T-cell (primary cell): ENCODE results near the gene ATF2. TPM values are rescaled to one million over a fixed set of nuclear protein-coding genes. Genes with fewer than 3 reads are reported as not detected.

Source experiments
- ATAC-seq, 4 experiments: fragments of 200-7000 bp in 3 of 4; fragments of 150-1000 bp in 1 of 4; cut with Tn5 transposase; replicated peaks in 1 of 4; 1 replicate in 3 of 4; 2 replicates in 1 of 4; pipeline ENCODE4 v1.10.0; 2021; ENCODE audit warnings: moderate library complexity in 3 of 4, mild to moderate bottlenecking in 2 of 4, moderate number of reproducible peaks in 1 of 4
- CTCF ChIA-PET, 2 donors: fragments of 300-600 bp; sonication (Branson Sonifier 250); formaldehyde crosslinking; loops; one replicate each; lab custom pipeline; 2022; ENCODE audit warnings: antibody characterized with exemption in 2 of 2; lab: Charles Lee
- POLR2A ChIA-PET, 2 donors: fragments of 300-600 bp; sonication (Branson Sonifier 250); formaldehyde crosslinking; loops; one replicate each; lab custom pipeline; 2022; ENCODE audit warnings: antibody characterized with exemption in 2 of 2; lab: Charles Lee
- DNase-seq, 35 experiments: peaks; one replicate each; pipeline versions ENCODE4 v3.0.0 to v3.0.0-alpha.2; 2013 to 2023
- H3K27ac ChIP-seq: one replicate; pipeline ENCODE4 v1.5.1; 2013; ENCODE audit warnings: low read length
- H3K27me3 ChIP-seq, 2 experiments: replicated peaks in 1 of 2; 1 replicate in 1 of 2; 2 replicates in 1 of 2; pipeline versions ENCODE4 v1.6.1 to v1.7.0; 2013; ENCODE audit warnings: low read length in 1 of 2, mixed read lengths in 1 of 2; ENCODE audit not compliant: control insufficient read depth in 2 of 2, insufficient read depth in 2 of 2; ENCODE audit errors: extremely low read depth in 1 of 2
- H3K36me3 ChIP-seq, 2 donors: 1 replicate in 1 of 2; 2 replicates in 1 of 2; pipeline versions ENCODE4 v1.6.1 to v1.7.0; 2013; ENCODE audit warnings: low read length in 1 of 2; ENCODE audit not compliant: control insufficient read depth in 2 of 2, insufficient read depth in 1 of 2; ENCODE audit errors: extremely low read depth in 1 of 2
- H3K4me1 ChIP-seq, 2 experiments: 1 replicate in 1 of 2; 2 replicates in 1 of 2; pipeline versions ENCODE4 v1.6.1 to v1.7.0; 2013; ENCODE audit warnings: low read length in 2 of 2, mixed read lengths in 1 of 2; ENCODE audit not compliant: insufficient read depth in 2 of 2, control insufficient read depth in 1 of 2; ENCODE audit errors: extremely low read depth in 1 of 2
- H3K4me3 ChIP-seq, 2 donors: 1 replicate in 1 of 2; 2 replicates in 1 of 2; pipeline versions ENCODE4 v1.5.1 to v1.7.0; 2013; ENCODE audit warnings: mild to moderate bottlenecking in 2 of 2, low read length in 1 of 2, moderate library complexity in 1 of 2; ENCODE audit not compliant: control insufficient read depth in 1 of 2; ENCODE audit errors: extremely low read depth in 1 of 2
- H3K9me3 ChIP-seq: 2 replicates; pipeline ENCODE4 v1.7.0; 2013
- H3K27ac Mint-ChIP-seq, 2 donors: one replicate each; pipeline ENCODE4 v1.8.0; 2020 to 2021; ENCODE audit warnings: mild to moderate bottlenecking in 2 of 2, mixed read lengths in 2 of 2
- H3K27me3 Mint-ChIP-seq, 2 donors: one replicate each; pipeline ENCODE4 v1.8.0; 2021 to 2022; ENCODE audit warnings: mixed read lengths in 2 of 2
- H3K36me3 Mint-ChIP-seq: one replicate; pipeline ENCODE4 v1.8.0; 2021; ENCODE audit warnings: mixed read lengths
- H3K4me1 Mint-ChIP-seq, 3 donors: one replicate each; pipeline ENCODE4 v1.8.0; 2020 to 2022; ENCODE audit warnings: mixed read lengths in 3 of 3, mild to moderate bottlenecking in 1 of 3
- H3K4me3 Mint-ChIP-seq, 3 donors: one replicate each; pipeline ENCODE4 v1.8.0; 2020 to 2022; ENCODE audit warnings: mild to moderate bottlenecking in 3 of 3, mixed read lengths in 3 of 3, moderate library complexity in 3 of 3
- H3K9me3 Mint-ChIP-seq, 3 donors: one replicate each; pipeline ENCODE4 v1.8.0; 2020 to 2022; ENCODE audit warnings: mixed read lengths in 3 of 3
- WGBS: methylation state at CpG from one replicate; pipeline ENCODE4 v1.1.5; 2013; ENCODE audit warnings: missing lambda C conversion rate; ENCODE audit not compliant: insufficient coverage; 5-methylcytosine and 5-hydroxymethylcytosine counted together
- total RNA-seq, 35 experiments: library from RNA in 6 of 35; stranded (reverse) in 6 of 35; fragments of 120-200 nt in 1 of 35; gene quantifications; one replicate each; pipeline versions ENCODE4 v1.2.1 to v1.2.4 and lab custom pipeline; 2013 to 2026

Gene ATF2
- total RNA-seq, 5 donors from 2014 or later (not counting 1 experiment from before 2014, with no cell fraction given) = 49.1 to 57.0 (median 52.9) TPM

DNA sequence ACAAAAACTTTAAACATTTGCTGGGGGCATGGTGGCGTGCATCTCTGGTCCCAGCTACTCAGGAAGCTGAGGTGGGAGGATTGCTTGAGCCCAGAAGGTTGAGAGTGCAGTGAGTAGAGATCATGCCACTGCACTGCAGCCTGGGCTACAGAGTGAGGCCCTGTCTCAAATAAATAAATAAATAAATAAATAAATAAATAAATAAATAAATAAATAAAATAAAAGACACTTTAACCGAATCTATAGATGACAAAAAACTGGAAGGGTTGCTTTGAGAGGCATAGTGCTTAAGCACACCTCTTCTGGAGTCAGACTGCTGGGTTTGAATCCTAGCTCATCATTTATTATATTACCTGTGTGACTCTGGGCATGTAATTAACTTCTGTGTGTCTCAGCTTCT lies 141.6 kb downstream of the ATF2 start:
- no peaks in the 10 kb centered on the region for H3K27me3 Mint-ChIP-seq
- Histone ChIP-seq H3K4me1 (no peaks in the 10 kb centered on the region), H3K27me3 (no peaks in the 10 kb centered on the region), H3K27ac (no peak overlapping the region), H3K9me3 (no peaks in the 10 kb centered on the region), H3K4me3 (no peak overlapping the region), H3K36me3 (no peaks in the 10 kb centered on the region)
- no peaks in the 10 kb centered on the region for H3K4me1 Mint-ChIP-seq
- no peak overlapping the region for H3K27ac Mint-ChIP-seq
- ATAC-seq (no peak), DNase-seq (no peak)
- ChIA-PET POLR2A (interaction anchor here in 1 of 2 donors (0.7 kb wide), 1 partner anchor 251 kb away, joined by 4 read pairs; no protein-coding TSS in a partner anchor), CTCF (interaction anchor here in 1 of 2 donors (0.7 kb wide), 1 partner anchor 142 kb away, joined by 4 read pairs; no protein-coding TSS in a partner anchor)
- H3K4me3 Mint-ChIP-seq = no peak overlapping the region
- no CpG with 5 or more reads among the region's 2 CpGs for WGBS
- H3K9me3 Mint-ChIP-seq = no peaks in the 10 kb centered on the region
- H3K36me3 Mint-ChIP-seq = no peaks in the 10 kb centered on the region

DNA sequence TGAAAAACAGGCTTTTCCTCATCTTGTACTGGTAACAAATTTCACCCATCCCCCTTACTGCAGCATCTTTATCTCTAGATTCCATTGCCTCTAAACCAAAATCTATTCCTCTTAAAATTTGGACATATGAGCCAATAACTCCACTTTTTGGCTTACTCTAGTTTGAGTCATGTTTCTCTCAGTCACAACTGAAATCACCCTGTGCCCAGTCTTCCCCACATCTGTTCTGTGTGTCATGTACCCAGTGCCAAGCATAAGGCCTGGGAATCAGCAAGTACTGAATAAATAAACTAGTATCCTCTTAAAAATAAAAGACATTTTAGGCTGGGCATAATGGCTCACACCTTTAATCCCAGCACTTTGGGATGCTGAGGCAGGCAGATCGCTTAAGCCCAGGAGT lies 142.1 kb downstream of the ATF2 start:
- Mint-ChIP-seq H3K4me3 (no peak overlapping the region), H3K27me3 (peaks cover 0 to 2% of the 10 kb centered on the region in 2 donors), H3K9me3 (peaks cover 0 to 2% (median 0%) of the 10 kb centered on the region in 3 donors), H3K27ac (no peak overlapping the region), H3K4me1 (no peaks in the 10 kb centered on the region), H3K36me3 (no peaks in the 10 kb centered on the region)
- POLR2A ChIA-PET = no interaction called here
- ATAC-seq (no peak), DNase-seq (no peak)
- Histone ChIP-seq H3K27me3 (no peaks in the 10 kb centered on the region), H3K36me3 (no peaks in the 10 kb centered on the region), H3K9me3 (no peaks in the 10 kb centered on the region), H3K4me3 (no peak overlapping the region), H3K27ac (no peak overlapping the region), H3K4me1 (no peaks in the 10 kb centered on the region)
- 80% methylated on average over 1 of the region's 1 CpG for WGBS
- CTCF ChIA-PET = no interaction called here

DNA sequence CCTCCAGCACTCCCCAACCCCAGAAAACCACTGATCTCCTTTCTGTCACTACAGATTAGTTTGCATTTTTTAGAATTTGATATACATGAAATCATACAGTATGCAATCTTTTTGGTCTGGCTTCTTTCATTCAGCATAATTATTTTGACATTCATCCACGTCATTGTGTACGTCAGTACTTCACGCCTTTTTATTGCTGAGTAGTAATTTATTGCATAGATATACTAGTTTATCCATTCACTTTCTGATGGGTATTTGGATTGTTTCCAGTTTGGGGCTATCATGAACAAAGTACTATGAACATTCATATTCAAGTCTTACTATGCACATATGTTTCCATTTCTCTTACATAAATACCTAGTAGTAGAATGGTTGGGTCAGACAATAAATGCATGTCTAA lies 142.8 kb downstream of the ATF2 start:
- Mint-ChIP-seq H3K27me3 (peaks cover 0 to 5% of the 10 kb centered on the region in 2 donors), H3K4me3 (no peak overlapping the region), H3K36me3 (no peaks in the 10 kb centered on the region), H3K9me3 (peaks cover 0 to 5% (median 0%) of the 10 kb centered on the region in 3 donors), H3K4me1 (no peaks in the 10 kb centered on the region), H3K27ac (no peak overlapping the region)
- Histone ChIP-seq H3K27me3 (no peaks in the 10 kb centered on the region), H3K4me1 (no peaks in the 10 kb centered on the region), H3K9me3 (no peaks in the 10 kb centered on the region), H3K4me3 (no peak overlapping the region), H3K27ac (no peak overlapping the region), H3K36me3 (no peaks in the 10 kb centered on the region)
- ChIA-PET POLR2A (no interaction called here), CTCF (no interaction called here)
- DNase-seq (no peak), ATAC-seq (no peak)
- no CpG with 5 or more reads among the region's 3 CpGs for WGBS

DNA sequence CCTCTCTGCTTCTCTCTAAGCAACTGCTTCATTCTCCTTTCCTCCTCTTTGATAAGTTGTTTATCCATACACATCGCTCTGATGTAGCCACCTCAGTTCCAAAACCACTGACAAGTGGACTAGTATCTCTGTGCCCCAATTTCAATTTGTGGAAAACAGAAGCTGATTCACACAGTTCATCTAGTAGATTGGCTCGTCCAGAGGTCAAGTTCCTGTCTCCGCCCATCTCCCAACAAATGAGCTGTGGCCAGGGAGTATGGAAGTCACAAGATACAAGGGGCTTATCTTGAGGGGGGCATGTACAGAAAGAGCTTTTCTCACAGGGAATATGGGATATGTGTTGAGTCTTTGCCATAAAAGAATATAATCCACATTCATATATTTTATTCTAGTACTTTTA lies 145.1 kb downstream of the ATF2 start:
- no peak overlapping the region for H3K27ac ChIP-seq
- ChIA-PET POLR2A (no interaction called here), CTCF (no interaction called here)
- Mint-ChIP-seq H3K4me3 (no peak overlapping the region), H3K27ac (no peak overlapping the region), H3K4me1 (no peaks in the 10 kb centered on the region), H3K9me3 (peaks cover 0 to 5% (median 0%) of the 10 kb centered on the region in 3 donors), H3K36me3 (no peaks in the 10 kb centered on the region), H3K27me3 (peaks cover 0 to 5% of the 10 kb centered on the region in 2 donors)
- ATAC-seq (no peak), DNase-seq (no peak)
- H3K4me1 ChIP-seq = no peaks in the 10 kb centered on the region
- no peaks in the 10 kb centered on the region for H3K36me3 ChIP-seq
- H3K9me3 ChIP-seq = no peaks in the 10 kb centered on the region
- WGBS = 60% methylated on average over 1 of the region's 3 CpGs
- H3K27me3 ChIP-seq = peaks cover 0 to under 1% of the 10 kb centered on the region in 2 experiments
- H3K4me3 ChIP-seq = no peak overlapping the region

Other genes with a start within 250 kb of the ATF2 start
- gene CHN1, start 162.8 kb downstream of the ATF2 start, total RNA-seq = 1 to 10 TPM; 1.4 to 3.2 (median 3.0) TPM
- 10 to 100 TPM; 74.4 to 91.3 (median 89.4) TPM for gene ATP5MC3, start 13.5 kb upstream of the ATF2 start, total RNA-seq